DMS53 treated with DMSO at 0.1 percent for 48 hours (cell line): ENCODE data around the gene EFTUD2.
A peak's percentile ranks its signal among the peaks of the same experiment; 100 is the strongest.

Experiments used
- DNase-seq: peaks from one replicate; lab custom pipeline; 2025; ENCODE audit not compliant: unreplicated experiment; lab: John Stamatoyannopoulos, UW

EFTUD2 gene

DNA sequence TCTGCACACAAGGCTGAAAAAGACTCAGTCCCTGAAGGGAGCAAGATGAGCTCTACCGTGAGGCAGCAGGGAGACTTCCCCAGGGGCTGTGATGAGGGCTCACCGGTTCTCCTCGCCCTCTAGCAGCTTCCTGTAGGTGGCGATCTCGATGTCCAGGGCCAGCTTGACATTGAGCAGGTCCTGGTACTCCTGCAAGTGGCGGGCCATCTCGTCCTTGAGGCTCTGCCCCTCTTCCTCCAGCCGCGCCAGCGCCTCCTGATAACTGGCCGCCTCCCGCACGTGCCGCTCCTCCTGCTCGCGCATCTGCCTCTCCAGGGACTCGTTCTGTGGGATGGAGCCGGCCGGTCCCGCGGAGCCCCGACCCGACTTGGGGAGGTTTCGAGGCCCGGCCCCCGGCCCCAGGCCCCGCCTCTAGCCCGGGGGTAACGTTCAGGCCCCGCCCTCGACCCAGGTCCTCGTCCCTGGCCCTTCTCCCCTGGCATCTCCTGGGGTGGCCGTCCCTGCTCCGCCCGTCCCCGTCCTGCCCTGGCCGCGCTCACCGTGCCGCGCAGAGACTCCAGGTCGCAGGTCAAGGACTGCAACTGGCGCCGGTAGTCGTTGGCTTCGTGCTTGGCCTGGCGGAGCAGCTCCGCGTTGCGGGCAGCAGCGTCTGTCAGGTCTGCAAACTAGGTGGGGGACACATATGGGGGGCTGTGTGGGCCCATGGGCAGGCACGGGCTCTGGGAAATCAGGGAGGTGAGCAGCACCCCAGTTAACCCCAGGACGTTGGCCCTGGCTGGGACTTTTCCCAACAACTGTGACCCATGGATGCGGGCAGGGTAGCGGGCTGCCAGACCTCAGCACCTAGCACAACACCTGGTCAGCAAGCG is 12.1 kb upstream of the EFTUD2 start:
- peak; percentile 83 for DNase-seq

DNA sequence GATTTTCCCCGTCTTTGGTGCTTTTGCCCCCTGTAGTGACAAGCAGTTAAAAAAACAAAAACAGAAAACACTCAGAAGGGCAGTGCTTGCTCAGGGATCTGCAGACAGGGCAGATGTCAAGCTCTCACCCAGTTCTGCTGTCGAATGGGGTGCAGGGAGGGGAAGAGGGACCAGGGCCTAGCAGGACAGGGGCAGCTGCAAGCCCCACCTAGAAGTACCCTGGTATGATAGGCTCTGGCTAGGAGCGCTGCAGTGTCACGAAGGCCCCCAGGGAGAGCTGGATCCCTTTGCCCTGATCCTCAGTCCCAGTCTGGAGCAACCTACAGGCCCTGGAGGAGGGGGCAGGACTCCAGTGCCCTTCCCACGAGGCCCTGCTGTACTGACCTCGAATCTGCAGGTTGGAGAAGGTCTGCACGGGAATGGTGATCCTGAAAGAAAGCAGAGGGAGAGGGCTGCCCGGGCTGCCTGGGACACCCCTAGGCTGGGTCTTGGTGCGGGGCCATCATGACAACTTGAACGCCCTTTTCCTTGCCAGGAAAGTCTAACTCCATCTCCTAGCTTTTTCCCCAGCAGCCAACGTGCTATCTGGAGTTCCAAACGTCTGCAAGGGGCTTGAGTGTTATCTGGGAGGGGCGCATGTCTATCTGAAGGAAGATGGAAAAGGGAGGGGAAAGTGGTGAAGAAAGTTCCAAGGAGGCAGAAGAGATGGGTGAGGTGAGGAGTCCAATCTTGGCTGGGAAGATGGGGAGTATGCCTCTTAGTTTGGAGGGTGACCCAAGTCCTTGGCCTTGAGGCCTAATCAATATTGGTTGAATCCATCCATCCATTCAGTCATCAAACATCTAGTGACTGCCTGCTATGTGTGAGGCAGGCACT is 11.2 kb upstream of the EFTUD2 start:
- no peak for DNase-seq

DNA sequence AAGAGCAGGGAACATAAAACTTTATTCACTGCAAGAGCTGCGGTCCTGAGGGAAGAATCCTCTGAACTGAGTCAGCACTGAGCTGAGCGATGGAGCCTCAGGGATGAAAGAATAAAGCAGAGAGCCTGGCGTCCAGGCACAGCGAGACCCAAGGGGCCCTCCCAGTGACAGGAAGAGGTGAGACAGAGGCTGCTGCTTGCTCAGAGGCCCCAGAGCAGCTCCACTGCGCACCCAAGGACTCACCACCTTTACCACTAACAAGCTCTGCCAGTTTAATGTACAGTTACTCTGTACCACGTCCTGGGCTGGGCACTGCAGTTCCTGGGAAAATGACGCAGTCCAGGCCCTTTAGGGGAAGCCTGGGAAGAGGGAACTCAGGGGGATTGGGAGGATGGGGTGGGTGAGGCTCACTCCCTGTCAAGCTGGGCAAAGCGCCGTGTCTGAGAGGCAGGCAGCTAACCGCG is 10.5 kb upstream of the EFTUD2 start:
- no peak for DNase-seq

DNA sequence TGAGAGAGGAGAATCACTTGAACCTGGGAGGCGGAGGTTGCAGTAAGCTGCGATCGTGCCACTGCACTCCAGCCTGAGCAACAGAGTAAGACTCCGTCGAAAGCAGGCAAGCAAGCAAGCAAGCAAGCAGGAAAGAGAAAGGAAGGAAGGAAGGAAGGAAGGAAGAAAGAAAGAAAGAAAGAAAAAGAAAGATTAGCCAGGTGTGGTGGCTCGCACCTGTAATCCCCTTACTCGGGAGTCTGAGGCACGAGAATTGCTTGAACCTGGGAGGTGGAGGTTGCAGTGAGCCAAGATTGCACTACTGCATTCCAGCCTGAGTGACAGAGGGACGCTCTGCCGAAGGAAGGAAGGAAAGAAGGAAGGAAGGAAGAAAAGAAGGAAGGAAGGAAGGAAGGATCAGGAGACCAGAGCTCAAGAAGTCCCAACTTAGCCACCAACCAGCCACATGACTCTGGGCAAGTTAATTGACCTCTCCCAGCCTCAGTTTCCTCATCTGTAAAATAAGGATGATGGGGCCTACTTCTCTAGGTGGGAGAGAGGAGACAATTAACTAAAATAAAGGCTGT is 9.6 kb upstream of the EFTUD2 start:
- no peak for DNase-seq

DNA sequence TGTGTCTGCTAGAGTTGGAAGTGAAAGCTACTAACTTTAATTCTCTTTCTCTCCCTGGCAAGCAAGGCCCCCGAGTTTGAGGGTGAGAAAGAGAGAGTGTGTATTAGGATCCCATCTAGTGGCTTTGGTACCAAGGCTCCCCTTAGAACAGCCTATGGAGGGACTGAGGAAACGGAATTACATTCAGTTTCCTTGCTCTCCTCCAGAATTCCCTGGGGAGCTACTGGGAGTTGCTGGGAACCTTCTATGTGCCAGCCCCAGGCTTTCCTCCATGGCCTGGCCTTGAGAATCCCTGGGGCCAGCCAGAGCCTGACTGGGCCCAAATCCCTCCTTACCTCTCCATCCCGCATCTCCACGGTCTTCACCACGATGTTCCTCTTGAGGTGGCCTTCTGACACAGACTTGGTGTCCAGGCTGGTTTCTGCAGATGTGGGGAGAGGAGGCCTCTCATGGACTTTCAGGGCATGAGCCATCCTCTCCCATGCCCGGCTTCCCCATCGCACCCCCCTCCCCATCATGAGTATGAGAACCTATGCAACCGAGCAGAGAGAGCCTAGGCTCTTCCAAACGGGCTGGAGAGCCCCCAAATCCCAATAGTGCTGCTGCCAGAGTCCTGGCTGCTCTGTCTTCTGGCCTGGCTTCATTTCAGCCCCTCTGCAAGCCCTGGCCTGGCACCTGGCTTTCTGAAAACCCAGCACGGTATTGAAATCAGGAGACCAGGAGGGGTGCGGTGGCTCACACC is 8.7 kb upstream of the EFTUD2 start:
- no peak for DNase-seq

GRCh38 chr17:44906763-44907728 is 7.8 kb upstream of the EFTUD2 start:
- DNase-seq = no peak

GRCh38 chr17:44906010-44906646 is 6.9 kb upstream of the EFTUD2 start:
- DNase-seq = peak; percentile 74

DNA sequence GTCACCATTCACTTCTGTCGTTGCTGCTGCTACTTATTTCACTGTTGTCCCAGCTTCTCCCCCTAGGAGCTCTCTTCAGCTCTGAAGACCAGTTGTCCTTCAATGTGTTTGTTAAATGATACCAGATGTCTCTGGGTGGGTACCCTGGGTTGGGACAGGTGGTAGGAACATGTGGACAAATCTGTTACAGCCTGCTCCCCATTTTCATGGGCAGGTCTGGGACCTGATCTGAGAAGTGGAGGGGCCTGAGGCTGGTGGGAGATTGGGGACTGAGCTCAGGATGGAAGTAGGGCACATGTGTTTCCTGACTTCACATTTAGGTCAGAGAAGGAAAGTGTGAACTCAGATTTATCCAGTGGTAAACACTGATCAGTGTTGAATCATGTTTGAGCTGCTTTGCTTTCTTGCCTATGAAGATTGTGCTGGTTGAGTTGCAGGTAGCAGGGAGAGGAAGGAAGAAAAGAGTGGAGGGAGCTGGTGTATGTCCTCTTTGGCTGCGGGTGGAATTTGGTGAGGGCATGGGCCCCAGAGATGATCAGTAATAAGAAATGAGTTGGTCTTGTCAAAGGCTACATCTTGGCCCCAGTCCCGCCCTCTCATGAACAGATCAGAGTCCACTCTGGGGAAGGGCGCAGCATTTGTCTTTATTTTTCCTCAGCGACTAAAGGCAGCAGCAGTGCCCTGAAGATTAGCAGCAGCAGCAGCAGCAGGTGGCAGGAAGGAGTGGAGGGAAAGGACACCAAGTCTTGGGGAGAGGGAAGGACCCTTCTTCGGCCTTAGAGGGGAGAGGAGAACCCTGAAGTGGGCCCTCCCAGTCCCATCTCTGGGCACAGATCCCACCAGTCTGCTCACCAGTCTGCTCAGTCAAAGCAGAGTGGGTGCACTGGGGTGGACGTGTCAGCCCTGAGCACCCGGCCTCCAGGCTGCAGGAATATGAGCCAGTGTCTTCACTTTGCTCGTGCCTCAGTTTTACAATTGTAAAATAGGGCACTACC is 6.1 kb upstream of the EFTUD2 start:
- no peak for DNase-seq

GRCh38 chr17:44904001-44904984 is 5.0 kb upstream of the EFTUD2 start:
- no peak for DNase-seq

DNA sequence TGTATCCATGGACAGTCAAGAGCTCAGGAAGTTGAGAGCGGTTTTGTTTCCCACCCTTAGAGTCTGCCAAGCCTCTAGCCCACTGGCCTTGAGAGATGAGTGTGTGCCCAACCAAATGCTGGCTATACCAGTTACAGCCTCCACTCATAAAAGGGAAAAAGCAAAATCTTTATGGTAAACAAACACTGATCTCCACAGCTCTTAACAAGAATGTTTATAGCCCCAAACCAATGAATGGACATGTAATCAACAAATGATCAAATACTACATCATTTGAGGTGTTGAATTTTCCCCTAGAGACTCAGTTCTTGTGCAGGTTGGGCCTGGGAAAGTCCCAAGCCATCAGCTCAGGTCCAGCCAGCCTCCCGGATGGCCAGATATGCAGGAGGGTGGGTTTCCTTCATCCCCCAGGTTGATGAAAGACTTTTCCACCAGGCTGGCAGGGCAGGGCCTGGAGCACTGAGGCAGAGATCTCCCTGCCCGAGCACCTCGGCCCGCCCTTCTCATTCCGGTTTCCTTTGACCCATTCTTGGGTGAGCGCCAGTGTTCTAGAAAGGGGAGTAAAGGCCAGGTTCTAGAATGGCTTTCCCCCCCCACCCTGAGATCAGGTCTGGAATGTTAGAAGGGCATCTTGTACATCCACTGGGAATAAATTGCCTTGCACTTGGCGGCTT is 3.9 kb upstream of the EFTUD2 start:
- DNase-seq = no peak

- no peak for DNase-seq
Measured at GRCh38 chr17:44902135-44902760, 3.0 kb upstream of the EFTUD2 start.

DNA sequence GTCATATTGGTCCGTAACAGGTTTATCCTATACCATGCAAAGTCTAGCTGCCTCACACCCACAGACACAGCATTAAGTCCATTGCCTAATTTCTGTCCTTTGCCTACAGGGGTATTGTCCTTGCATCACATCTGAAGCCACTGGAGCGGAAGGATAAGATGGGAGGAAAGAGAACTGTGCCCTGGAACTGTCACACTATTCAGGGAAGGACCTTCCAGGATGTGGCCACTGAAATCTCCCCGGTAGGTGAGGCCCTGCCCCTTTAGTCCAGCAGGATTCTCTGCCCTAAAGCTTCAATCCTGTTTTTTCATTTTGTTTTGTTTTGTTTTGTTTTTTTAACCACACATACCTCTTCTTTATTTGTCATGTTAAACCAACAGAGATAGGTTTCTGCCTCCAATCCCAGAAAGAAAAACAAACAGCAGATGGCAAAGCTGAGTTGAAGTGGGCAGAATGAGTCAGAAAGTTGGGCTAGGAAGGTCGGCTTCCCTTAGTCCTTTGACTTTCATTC is 2.2 kb upstream of the EFTUD2 start:
- peak; percentile 97 for DNase-seq

- peak; percentile 72 for DNase-seq
Measured at GRCh38 chr17:44900894-44901293, 1.6 kb upstream of the EFTUD2 start.

- peak; percentile 53 for DNase-seq
Measured at GRCh38 chr17:44898768-44899073, 524 bp downstream of the EFTUD2 start.

DNA sequence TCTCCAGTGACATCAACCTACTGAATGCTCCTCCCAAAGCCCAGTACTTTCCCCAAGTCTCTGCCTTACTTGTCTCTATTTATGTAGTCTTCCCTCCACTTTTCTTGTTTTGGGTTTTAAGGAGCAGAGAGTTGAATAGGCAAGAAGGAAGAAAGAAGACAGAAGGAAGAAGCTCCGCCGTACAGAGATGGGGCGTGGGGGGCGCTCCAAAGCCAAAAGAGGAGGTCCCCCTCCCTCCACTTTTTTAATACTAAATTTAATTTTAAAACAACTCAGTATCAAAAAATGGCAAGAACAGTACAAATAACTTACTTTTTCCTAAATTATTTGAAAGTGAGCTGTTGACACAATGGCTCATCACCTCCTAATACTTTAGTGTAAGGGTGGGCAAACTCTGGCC is 4.6 kb downstream of the EFTUD2 start:
- no peak for DNase-seq

DNA sequence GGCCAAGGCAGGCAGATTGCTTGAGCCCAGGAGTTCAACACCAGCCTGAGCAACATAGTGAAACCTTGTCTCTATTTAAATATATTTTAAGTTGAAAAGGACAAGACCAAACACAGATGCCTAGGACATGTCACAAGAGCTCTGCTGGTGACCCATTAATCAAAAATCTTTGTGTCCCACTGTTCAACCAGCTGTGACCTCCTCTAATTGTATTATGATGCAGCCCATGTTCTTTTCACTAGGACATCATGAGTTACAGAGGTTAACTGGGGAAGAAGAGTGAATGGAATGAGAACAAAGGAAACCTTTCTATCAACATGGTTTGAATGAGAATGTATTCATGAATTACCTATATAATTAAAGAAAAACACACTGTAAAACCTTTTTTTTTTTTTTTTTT is 7.0 kb downstream of the EFTUD2 start:
- no peak for DNase-seq
